ENCODE measurements around the gene CDT1.
"Not testable (repeated sequence)": the region's sequence is repeated elsewhere in the genome, so short reads cannot be mapped to it uniquely, and the experiment has no call there.

Gene CDT1

GRCh38 chr16:88769617-88770460, 33.8 kb upstream of the CDT1 start:
- peak in 1 of 2 donors; percentile 49 for DNase-seq

- DNase-seq, result peak in 1 of 2 donors; percentile 60
These were observed 32.9 kb upstream of the CDT1 start for GRCh38 chr16:88770461-88771293.

GRCh38 chr16:88771294-88771772, 32.3 kb upstream of the CDT1 start:
- no peak for DNase-seq

GRCh38 chr16:88771781-88772180, 31.8 kb upstream of the CDT1 start:
- DNase-seq, result not testable (repeated sequence)

GRCh38 chr16:88772871-88773811, 30.4 kb upstream of the CDT1 start:
- no peak for DNase-seq

- DNase-seq, result peak in 1 of 2 donors; percentile 47
These were observed 29.7 kb upstream of the CDT1 start for GRCh38 chr16:88773812-88774291.

GRCh38 chr16:88774544-88775393, 28.8 kb upstream of the CDT1 start:
- no peak for DNase-seq

- DNase-seq, result no peak
These were observed 27.8 kb upstream of the CDT1 start for GRCh38 chr16:88775825-88776224.

- DNase-seq, result no peak
These were observed 25.9 kb upstream of the CDT1 start for GRCh38 chr16:88777471-88778270.

- DNase-seq, result no peak
These were observed 25.4 kb upstream of the CDT1 start for GRCh38 chr16:88778271-88778525.

GRCh38 chr16:88778541-88779065, 25.0 kb upstream of the CDT1 start:
- no peak for DNase-seq

GRCh38 chr16:88779406-88780141, 24.0 kb upstream of the CDT1 start:
- DNase-seq, result no peak

- no peak for DNase-seq
These were observed 23.2 kb upstream of the CDT1 start for GRCh38 chr16:88780142-88781062.

GRCh38 chr16:88781140-88782077, 22.2 kb upstream of the CDT1 start:
- peak; percentile 73 to 75 for DNase-seq

GRCh38 chr16:88782454-88783390, 20.9 kb upstream of the CDT1 start:
- DNase-seq, result no peak

- DNase-seq, result no peak
These were observed 20.1 kb upstream of the CDT1 start for GRCh38 chr16:88783391-88784073.
